ENCODE data around the gene RPS6KA3.
"Not testable (repeated sequence)": the region's sequence is repeated elsewhere in the genome, so short reads cannot be mapped to it uniquely, and the experiment has no call there.

RPS6KA3 gene

GRCh38 chrX:20143111-20143510, 123.6 kb downstream of the RPS6KA3 start:
- no peak for DNase-seq (ENCODE audit: low spot score)

GRCh38 chrX:20141281-20142220, 125.2 kb downstream of the RPS6KA3 start, which contains the start of gene EIF1AX:
Gene EIF1AX, minus strand, starts transcription at chrX:20141838. Its CDS starts 198 bp downstream, at chrX:20141640.
- DNase-seq (ENCODE audit: low spot score), result peak; percentile 82

GRCh38 chrX:20140420-20140819, 126.3 kb downstream of the RPS6KA3 start:
- no peak for DNase-seq (ENCODE audit: low spot score)

DNA sequence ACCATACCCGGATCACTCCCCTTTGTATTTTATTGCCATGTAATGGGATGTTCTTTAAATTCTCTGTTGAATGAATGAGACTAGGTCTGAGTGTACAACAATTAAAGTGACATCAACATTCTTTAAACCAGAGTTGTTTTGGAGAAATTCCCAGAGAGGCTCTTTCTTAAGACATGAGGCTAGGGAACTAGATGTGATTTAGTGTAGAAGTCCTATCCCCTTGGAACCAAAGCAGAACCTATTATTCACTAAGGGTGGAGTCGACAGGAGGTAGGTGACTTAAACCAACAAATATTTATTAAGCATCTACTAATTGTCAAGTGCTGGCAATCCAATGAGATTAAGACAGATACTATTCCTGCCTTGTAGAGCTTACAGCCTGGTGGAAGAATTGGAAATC, 126.7 kb downstream of the RPS6KA3 start:
- no peak for DNase-seq (ENCODE audit: low spot score)

- no peak for DNase-seq (ENCODE audit: low spot score)
These were observed 130.8 kb downstream of the RPS6KA3 start for GRCh38 chrX:20135944-20136343.

DNA sequence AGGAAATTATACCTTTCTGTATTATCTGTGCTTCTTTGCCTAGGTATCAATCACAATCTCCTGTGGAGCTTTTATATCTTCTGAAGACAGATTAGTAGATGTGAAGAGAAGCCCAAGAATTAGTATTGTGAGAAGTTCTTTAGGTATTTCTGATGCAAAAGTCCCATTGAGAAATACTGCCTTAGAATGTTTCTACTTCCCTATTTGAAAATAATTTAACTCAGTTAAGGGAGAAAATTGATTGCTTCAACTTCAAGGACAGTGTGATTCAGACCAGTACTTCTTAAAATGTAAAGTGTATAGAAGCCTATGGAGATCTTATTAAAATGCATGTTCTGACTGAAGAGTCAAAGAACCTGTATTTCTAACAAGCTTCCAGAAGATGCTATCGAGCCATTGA, 134.0 kb downstream of the RPS6KA3 start:
- DNase-seq (ENCODE audit: low spot score), result no peak

- DNase-seq (ENCODE audit: low spot score), result no peak
These were observed 136.4 kb downstream of the RPS6KA3 start for GRCh38 chrX:20130357-20130756.

DNA sequence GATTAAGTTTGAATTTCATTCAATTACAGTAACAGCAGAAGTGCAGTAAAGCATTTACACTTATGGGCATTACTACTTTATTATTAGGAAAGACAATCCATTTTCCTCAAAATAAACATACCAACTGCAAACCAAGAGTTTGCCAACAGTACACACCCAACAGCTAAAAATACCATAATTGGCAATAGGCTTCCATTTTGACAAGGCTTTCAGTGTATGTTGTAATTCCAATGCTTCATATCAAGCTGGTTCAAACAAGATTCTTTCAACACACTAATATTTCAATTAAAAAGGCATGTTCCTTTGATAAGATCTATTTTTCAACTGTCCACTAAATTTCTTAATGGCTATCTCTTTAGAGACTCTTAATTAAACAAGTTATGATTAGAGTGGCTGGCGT, 137.2 kb downstream of the RPS6KA3 start:
- no peak for DNase-seq (ENCODE audit: low spot score)

- no peak for DNase-seq (ENCODE audit: low spot score)
These were observed 138.0 kb downstream of the RPS6KA3 start for GRCh38 chrX:20128670-20129069.

DNA sequence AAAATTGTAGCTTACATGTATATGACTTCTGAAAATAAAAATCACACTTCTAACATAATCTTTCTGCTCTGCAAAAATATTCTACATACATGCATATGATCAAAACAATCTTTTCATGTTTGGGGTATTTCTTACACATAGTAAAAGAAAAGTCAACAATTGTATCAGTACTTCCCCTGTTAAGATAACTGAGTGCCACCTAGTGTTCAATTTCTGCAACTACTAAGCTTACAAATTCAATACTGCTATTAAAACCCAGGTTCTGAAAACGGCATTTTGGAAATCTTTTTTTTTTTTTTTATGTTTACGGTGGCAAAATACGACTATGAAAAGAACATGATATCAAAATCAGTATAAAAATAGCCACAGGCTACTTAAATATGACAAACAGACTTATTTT, 139.3 kb downstream of the RPS6KA3 start:
- DNase-seq (ENCODE audit: low spot score), result not testable (repeated sequence)

- DNase-seq (ENCODE audit: low spot score), result not testable (repeated sequence)
These were observed 139.9 kb downstream of the RPS6KA3 start for GRCh38 chrX:20126833-20127232.

DNA sequence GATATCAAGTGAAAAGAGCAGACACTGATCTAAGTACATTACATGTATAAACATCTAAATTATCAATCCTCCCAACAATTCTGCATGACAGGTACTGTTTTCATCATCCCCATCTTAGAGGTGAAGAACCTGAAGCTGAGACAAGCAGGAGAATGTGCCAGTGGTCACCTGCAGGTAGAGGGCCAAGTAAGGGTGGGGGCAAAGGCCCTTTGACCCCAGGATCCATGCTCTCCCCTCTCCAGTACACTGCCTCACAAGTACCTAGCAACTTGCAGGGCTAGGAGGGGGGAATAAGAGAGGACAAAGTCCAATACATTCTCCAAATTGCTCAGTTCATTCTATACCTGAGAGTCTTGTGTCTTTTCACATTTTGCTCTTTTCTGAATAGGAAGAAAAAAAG, 141.7 kb downstream of the RPS6KA3 start:
- no peak for DNase-seq (ENCODE audit: low spot score)

GRCh38 chrX:20118065-20118824, 148.5 kb downstream of the RPS6KA3 start:
- DNase-seq (ENCODE audit: low spot score), result no peak

DNA sequence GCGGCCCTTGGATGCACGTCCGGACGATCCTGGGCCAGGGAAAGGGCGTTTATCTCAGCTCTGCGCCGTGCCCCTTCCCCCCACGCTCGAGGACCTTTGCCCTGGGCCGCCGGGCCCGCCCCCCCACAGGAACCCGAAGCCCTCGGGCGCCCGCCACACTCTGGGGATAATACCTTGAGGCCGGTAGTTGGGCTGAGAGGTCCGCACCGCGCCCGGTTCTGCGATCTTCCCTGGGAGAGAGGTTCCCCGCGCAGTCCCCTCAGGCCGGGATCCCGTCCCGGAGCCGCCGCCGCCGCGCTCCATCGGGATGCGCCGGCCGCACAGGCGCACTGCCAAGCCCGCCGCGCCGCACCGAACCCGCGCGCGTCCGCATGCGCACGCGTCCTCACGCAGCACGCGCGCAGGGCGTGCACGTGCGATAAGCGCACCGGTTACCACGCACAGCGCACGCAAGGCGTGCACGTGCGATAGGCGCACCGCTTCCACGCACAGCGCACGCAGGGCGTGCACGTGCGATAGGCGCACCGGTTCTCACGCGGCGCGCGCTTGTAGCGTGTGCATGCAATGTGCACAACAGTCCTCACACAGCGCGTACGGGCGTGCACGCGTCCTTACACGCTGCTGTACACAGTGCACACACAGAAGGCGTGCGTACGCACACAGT, 150.0 kb downstream of the RPS6KA3 start, which contains the start of gene MAP7D2:
Gene MAP7D2, minus strand, starts transcription at position 331 of the 664 bp plus-strand sequence. Its CDS starts 28 bp downstream, at position 303.
- peak; percentile 44 for DNase-seq (ENCODE audit: low spot score)

- DNase-seq (ENCODE audit: low spot score), result peak; percentile 33
These were observed 150.6 kb downstream of the RPS6KA3 start for GRCh38 chrX:20116087-20116576.

DNA sequence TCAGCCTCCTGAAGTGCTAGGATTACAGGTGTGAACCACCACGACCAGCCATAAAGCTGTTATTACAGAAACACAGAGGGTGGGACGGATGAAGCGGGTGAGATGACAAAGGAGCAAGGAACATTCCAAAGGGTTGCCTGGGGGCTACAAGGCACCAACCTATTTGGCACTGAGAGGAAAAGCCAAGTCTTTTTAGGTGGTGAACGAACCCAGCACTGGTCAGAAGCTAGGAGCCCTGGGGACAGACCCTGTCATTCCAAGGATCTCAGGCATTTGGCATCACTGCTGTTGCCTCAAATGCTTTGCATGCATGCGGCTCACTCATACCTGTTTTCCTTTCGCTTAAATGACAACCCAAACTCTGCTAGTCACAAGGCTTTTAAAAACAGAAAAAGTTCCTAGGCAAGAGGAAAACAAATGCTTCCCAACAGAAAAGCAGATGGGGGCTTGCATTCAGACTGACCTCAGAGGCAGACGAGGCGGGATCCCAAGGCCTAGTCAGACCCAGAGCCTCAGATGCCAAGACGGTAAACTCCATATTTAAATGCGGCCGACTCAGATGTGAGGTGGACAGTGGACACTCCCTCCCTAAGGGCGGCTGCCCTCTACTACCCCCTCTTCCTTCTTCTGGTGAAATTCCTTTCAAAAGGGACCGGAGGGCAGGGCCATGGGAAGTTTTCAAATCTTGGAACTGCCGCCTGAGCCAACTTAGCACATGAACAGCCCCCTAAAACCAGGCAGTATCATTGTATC, 154.5 kb downstream of the RPS6KA3 start:
- DNase-seq (ENCODE audit: low spot score), result no peak

- DNase-seq (ENCODE audit: low spot score), result no peak
These were observed 155.4 kb downstream of the RPS6KA3 start for GRCh38 chrX:20111271-20111670.

GRCh38 chrX:20101934-20102581, 164.7 kb downstream of the RPS6KA3 start:
- DNase-seq (ENCODE audit: low spot score), result no peak
